HepG2 (cell line): ENCODE data around the gene SLC2A10. TPM values are rescaled to one million over a fixed set of nuclear protein-coding genes. Genes with fewer than 3 reads are reported as not detected.

Source experiments
- EZH2 ChIP-seq: conservative IDR thresholded peaks from 2 replicates; pipeline ENCODE4 v1.6.1; 2012; ENCODE audit warnings: mild to moderate bottlenecking, low read depth, low read length, moderate library complexity
- GABPA ChIP-seq, 2 experiments: IDR thresholded peaks; 2 replicates each; pipeline ENCODE4 v1.6.1; 2011 to 2016; ENCODE audit warnings: low read depth in 2 of 2, low read length in 1 of 2, missing biosample characterization in 1 of 2, missing genetic modification characterization in 1 of 2
- GATA4 ChIP-seq: sonication (generic); IDR thresholded peaks from 2 replicates; pipeline ENCODE4 v1.6.1; 2016; ENCODE audit warnings: antibody characterized with exemption, low read depth, borderline replicate concordance
- SNAPC2 ChIP-seq: sonication (generic); formaldehyde crosslinking; IDR thresholded peaks from 2 replicates; pipeline ENCODE4 v1.8.1; 2022; ENCODE audit warnings: mild to moderate bottlenecking, missing genetic modification reagents
- YY1 ChIP-seq: IDR thresholded peaks from 2 replicates; pipeline ENCODE4 v1.6.1; 2011; ENCODE audit warnings: low read length, low read depth, moderate library complexity, mild to moderate bottlenecking; ENCODE audit not compliant: insufficient read depth, insufficient replicate concordance
- polyA plus RNA-seq, 8 experiments: library from polyadenylated mRNA; depleted of rRNA in 3 of 8; stranded (reverse) in 7 of 8; unstranded in 1 of 8; fragments of >200 nt; fragmentation: Illumina TruSeq in 4 of 8; extraction: Trizol in 4 of 8; gene quantifications; 2 replicates each; pipeline versions ENCODE4 v1.2.1 to v1.2.3, GENCODE V29; 2011 to 2016; ENCODE audit warnings: low read depth in 4 of 8, missing spikeins in 1 of 8, mixed read lengths in 1 of 8; ENCODE audit not compliant: insufficient read depth in 1 of 8
- total RNA-seq, 5 experiments: library from RNA; depleted of rRNA; stranded (reverse); fragments of >200 nt; fragmentation: Illumina TruSeq; extraction: Trizol; gene quantifications; 2 replicates each; pipeline ENCODE4 v1.2.3, GENCODE V29; 2016; ENCODE audit warnings: low read depth in 1 of 5
- TF ChIP-seq, protein P1 (sequence below), 2 experiments: sonication (generic) in 1 of 2; formaldehyde crosslinking in 1 of 2; IDR thresholded peaks; 2 replicates each; pipeline versions ENCODE4 v1.5.1 to v1.6.1; 2011 to 2020; ENCODE audit warnings: borderline replicate concordance in 1 of 2, low read depth in 1 of 2, low read length in 1 of 2, mild to moderate bottlenecking in 1 of 2, missing genetic modification reagents in 1 of 2, moderate library complexity in 1 of 2
- TF ChIP-seq, protein P2 (sequence below): sonication (generic); formaldehyde crosslinking; IDR thresholded peaks from 2 replicates; pipeline ENCODE4 v1.4.0; 2020; ENCODE audit warnings: missing genetic modification reagents

Gene SLC2A10
- total and polyA plus RNA-seq, 2 of the 13 experiments (the other 11 are each of a cell fraction or from before 2014, with no cell fraction given) = 16.0 to 18.4 TPM

DNA sequence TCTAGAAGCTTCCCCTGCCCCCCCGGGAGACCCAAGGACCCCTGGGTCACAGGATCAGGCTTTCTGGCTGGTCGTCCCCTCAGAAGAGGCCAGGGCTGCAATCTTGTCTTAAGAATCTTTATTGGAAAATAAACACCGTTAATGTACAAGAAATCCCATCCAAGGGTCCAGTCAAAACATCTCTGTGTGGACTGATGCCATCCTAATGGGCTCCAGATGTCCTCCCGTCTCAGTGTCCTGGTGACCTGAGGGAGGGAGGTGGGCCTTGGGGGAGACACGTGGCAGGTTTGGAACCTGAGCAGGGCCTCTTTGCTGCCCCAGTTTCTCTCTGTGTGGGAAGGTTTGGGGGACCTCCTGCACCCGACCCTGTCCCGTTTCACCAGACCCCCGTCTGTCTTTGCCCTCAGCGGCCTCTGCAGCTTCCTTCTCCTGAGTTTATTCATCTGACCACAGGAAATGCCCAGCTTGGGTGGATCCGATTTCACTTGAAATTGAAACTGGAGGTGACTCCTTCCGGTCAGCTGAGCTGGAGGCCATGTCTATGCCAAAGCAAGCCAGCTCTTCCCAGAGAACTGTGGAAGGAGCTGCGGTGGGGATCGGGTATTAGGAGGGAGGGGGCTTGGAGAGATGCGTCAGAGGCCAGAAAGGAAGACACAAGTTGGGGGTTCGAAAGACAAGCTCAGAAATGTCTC is 75.1 kb downstream of the SLC2A10 start (continued):
- TF ChIP-seq, protein P1, sequence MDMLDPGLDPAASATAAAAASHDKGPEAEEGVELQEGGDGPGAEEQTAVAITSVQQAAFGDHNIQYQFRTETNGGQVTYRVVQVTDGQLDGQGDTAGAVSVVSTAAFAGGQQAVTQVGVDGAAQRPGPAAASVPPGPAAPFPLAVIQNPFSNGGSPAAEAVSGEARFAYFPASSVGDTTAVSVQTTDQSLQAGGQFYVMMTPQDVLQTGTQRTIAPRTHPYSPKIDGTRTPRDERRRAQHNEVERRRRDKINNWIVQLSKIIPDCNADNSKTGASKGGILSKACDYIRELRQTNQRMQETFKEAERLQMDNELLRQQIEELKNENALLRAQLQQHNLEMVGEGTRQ (IDR thresholded peaks at IDR 0.05; ENCODE audit: low read depth, low read length) = 0 out of 2 replicates have a peak, but pooled peaks have one; percentile 18
- TF ChIP-seq, protein P1 (CRISPR knock-in tag; IDR thresholded peaks at IDR 0.05; ENCODE audit: borderline replicate concordance) = no peak; the same call in 1 of the 2 replicates
- TF ChIP-seq GABPA (IDR thresholded peaks at IDR 0.05; ENCODE audit: low read depth, low read length) (peak; percentile 26; the same call in 1 of the 2 replicates), GABPA (CRISPR knock-in tag; IDR thresholded peaks at IDR 0.05; ENCODE audit: low read depth) (peak; percentile 86), GATA4 (no peak), YY1 (peak; percentile 48), EZH2 (0 out of 2 replicates have a peak, but pooled peaks have one; percentile 51), SNAPC2 (CRISPR knock-in tag) (no peak)
- TF ChIP-seq, protein P2, sequence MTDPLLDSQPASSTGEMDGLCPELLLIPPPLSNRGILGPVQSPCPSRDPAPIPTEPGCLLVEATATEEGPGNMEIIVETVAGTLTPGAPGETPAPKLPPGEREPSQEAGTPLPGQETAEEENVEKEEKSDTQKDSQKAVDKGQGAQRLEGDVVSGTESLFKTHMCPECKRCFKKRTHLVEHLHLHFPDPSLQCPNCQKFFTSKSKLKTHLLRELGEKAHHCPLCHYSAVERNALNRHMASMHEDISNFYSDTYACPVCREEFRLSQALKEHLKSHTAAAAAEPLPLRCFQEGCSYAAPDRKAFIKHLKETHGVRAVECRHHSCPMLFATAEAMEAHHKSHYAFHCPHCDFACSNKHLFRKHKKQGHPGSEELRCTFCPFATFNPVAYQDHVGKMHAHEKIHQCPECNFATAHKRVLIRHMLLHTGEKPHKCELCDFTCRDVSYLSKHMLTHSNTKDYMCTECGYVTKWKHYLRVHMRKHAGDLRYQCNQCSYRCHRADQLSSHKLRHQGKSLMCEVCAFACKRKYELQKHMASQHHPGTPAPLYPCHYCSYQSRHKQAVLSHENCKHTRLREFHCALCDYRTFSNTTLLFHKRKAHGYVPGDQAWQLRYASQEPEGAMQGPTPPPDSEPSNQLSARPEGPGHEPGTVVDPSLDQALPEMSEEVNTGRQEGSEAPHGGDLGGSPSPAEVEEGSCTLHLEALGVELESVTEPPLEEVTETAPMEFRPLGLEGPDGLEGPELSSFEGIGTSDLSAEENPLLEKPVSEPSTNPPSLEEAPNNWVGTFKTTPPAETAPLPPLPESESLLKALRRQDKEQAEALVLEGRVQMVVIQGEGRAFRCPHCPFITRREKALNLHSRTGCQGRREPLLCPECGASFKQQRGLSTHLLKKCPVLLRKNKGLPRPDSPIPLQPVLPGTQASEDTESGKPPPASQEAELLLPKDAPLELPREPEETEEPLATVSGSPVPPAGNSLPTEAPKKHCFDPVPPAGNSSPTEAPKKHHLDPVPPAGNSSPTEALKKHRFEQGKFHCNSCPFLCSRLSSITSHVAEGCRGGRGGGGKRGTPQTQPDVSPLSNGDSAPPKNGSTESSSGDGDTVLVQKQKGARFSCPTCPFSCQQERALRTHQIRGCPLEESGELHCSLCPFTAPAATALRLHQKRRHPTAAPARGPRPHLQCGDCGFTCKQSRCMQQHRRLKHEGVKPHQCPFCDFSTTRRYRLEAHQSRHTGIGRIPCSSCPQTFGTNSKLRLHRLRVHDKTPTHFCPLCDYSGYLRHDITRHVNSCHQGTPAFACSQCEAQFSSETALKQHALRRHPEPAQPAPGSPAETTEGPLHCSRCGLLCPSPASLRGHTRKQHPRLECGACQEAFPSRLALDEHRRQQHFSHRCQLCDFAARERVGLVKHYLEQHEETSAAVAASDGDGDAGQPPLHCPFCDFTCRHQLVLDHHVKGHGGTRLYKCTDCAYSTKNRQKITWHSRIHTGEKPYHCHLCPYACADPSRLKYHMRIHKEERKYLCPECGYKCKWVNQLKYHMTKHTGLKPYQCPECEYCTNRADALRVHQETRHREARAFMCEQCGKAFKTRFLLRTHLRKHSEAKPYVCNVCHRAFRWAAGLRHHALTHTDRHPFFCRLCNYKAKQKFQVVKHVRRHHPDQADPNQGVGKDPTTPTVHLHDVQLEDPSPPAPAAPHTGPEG (CRISPR knock-in tag) = 0 out of 2 replicates have a peak, but pooled peaks have one; percentile 37

Other genes starting within 250 kb of the SLC2A10 start
- 4.8 and 5.3 TPM in 2 replicates for gene ZNF334, start 196.1 kb upstream of the SLC2A10 start, total RNA-seq (2016; rRNA removed; fragmentation: Illumina TruSeq; extraction: Trizol)
- 6.9 and 7.8 TPM in 2 replicates for gene ZNF334, start 196.1 kb upstream of the SLC2A10 start, polyA plus RNA-seq (2011; rRNA removed)
- not detected in 2 replicates for gene OCSTAMP, start 159.0 kb upstream of the SLC2A10 start, total RNA-seq (2016; rRNA removed; fragmentation: Illumina TruSeq; extraction: Trizol)
- not detected in 2 replicates for gene OCSTAMP, start 159.0 kb upstream of the SLC2A10 start, polyA plus RNA-seq (2011; rRNA removed)
- gene SLC13A3, start 58.2 kb upstream of the SLC2A10 start, total RNA-seq (2016; rRNA removed; fragmentation: Illumina TruSeq; extraction: Trizol) = 27.9 and 66.5 TPM in 2 replicates
- 63.3 and 76.0 TPM in 2 replicates for gene SLC13A3, start 58.2 kb upstream of the SLC2A10 start, polyA plus RNA-seq (2011; rRNA removed)
- gene TP53RK, start 20.2 kb upstream of the SLC2A10 start, total RNA-seq (2016; rRNA removed; fragmentation: Illumina TruSeq; extraction: Trizol) = 25.5 and 31.0 TPM in 2 replicates
- gene TP53RK, start 20.2 kb upstream of the SLC2A10 start, polyA plus RNA-seq (2011; rRNA removed) = 11.3 and 12.9 TPM in 2 replicates
- gene EYA2, start 185.2 kb downstream of the SLC2A10 start, total RNA-seq (2016; rRNA removed; fragmentation: Illumina TruSeq; extraction: Trizol) = not detected in 2 replicates
- not detected in 2 replicates for gene EYA2, start 185.2 kb downstream of the SLC2A10 start, polyA plus RNA-seq (2011; rRNA removed)